GM06990 (cell line): ENCODE measurements around the gene SSR4.

Experiments used
- DNase-seq: peaks from one replicate; pipeline ENCODE4 v3.0.0-alpha.2; 2011; ENCODE audit not compliant: insufficient read length; ENCODE audit errors: extremely low read depth
- H3K27me3 ChIP-seq: replicated peaks from 2 replicates; pipeline ENCODE4 v1.6.0; 2011; ENCODE audit warnings: low read length; ENCODE audit not compliant: control insufficient read depth, insufficient read depth
- H3K36me3 ChIP-seq: 2 replicates; pipeline ENCODE4 v1.5.1; 2011; ENCODE audit warnings: low read length; ENCODE audit not compliant: control insufficient read depth, insufficient read depth
- H3K4me3 ChIP-seq: replicated peaks from 2 replicates; pipeline ENCODE4 v1.5.1; 2011; ENCODE audit warnings: low read depth, mild to moderate bottlenecking, control low read depth, low read length
- CTCF ChIP-seq: IDR thresholded peaks from 2 replicates; pipeline ENCODE4 v1.5.1; 2011; ENCODE audit warnings: low read length, control low read depth, mild to moderate bottlenecking, inconsistent platforms; ENCODE audit not compliant: insufficient read depth, poor library complexity, severe bottlenecking

The SSR4 gene

DNA sequence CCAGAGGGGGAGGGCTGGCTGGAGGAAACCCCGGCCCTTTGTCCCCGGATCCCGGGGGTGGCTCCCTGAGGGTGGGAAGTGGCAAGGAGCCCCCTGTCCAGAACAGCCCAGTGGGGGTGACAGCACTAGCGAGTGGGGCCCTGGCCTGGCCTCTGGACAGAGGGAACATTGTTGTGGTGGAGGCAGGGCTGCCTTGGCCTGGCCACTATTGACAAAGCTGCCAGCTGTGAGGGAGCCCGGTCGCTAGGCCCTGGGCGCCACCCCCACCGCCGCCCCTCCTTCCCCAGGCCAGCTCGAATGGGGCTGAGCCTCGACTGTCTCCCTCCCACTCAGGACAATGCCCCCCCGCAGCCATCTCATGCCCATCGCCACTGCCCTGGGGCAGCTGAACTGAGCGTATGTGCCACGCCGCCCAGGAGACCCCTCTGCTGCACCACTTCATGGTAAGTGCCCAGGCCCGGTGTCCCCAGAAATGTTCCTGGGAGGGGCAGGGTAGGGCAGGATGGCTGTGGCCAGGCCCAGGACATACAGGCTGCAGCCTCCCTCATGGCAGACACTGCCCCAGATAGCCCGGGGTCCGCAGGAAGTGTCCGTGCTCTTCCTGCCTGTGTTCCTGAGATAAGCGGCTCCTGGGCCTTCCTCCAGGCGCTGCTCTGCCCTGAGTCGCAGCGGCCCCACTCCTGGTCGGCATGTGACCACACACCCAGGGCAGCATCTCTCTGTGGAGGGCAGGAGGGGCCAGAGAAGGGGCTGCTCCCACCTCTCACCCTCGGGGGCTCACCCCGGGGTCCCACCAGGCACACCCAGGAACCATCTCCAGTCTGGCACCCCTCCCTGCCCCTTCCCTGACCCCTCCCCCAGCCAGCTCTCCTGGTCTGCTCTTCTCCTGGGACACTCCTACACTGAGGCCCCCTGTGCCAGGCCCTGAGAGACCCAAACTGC is 29.1 kb upstream of the SSR4 start:
- no peak for TF ChIP-seq CTCF

DNA sequence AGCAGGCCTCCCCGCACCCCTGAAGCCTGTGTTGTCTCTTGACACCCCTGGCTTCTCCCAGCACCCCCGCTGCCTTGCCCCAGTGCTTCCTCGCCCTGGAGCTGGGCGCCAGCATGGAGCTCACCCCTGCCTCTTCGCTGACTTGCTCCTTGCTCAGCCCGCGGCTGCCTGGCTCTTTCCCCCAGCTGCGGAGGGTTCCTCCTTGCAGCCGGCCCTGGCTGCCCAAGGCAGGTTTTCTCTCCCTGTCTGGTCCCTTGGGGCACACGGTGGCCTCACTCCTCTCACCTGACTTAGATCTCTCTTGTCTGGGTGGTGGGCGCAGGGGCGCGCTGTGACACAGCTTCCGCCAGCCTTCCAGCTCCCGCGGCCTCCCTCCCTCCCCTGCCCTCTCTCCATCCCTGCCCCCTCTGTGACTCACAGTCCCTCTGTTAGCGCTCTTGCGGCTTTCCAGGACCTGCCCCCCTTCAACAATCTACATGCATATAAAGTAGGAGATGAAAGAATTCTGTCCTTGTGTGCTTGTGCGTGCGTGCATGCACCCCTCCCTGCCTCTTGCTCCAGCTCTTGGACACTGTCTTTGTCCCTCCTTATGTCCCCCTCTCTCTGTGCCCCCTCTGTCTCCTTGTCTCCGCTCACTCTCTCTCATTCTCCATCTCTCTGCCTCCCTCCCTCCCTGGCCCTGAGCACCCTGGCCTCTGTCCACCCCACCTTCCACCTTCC is 28.2 kb upstream of the SSR4 start:
- TF ChIP-seq CTCF = no peak
- DNase-seq = peak; percentile 13
- H3K36me3 ChIP-seq = no peaks in the 10 kb centered on the region
- no peak overlapping the region for H3K4me3 ChIP-seq
- H3K27me3 ChIP-seq = no peaks in the 10 kb centered on the region

More for the DNA sequence above, 29.1 kb upstream of the SSR4 start:
- Histone ChIP-seq H3K36me3 (no peaks in the 10 kb centered on the region), H3K4me3 (no peak overlapping the region), H3K27me3 (no peaks in the 10 kb centered on the region)
- no peak for DNase-seq

DNA sequence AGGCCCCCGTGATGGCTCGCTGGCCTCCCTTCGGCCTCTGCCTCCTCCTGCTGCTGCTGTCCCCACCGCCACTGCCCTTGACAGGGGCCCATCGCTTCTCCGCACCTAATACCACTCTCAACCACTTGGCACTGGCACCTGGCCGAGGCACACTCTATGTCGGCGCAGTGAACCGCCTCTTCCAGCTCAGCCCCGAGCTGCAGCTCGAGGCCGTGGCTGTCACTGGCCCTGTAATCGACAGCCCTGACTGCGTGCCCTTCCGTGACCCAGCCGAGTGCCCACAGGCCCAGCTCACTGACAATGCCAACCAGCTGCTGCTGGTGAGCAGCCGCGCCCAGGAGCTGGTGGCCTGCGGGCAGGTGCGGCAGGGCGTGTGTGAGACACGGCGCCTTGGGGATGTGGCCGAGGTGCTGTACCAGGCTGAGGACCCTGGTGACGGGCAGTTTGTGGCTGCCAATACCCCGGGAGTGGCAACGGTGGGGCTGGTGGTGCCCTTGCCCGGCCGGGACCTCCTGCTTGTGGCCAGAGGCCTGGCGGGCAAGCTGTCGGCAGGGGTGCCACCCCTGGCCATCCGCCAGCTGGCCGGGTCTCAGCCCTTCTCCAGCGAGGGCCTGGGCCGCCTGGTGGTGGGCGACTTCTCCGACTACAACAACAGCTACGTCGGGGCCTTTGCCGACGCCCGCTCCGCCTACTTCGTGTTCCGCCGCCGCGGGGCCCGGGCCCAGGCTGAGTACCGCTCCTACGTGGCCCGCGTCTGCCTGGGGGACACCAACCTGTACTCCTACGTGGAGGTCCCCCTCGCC is 27.4 kb upstream of the SSR4 start:
- TF ChIP-seq CTCF = no peak
- no peaks in the 10 kb centered on the region for H3K27me3 ChIP-seq
- peak; percentile 6 for DNase-seq
- H3K4me3 ChIP-seq = no peak overlapping the region
- H3K36me3 ChIP-seq = no peaks in the 10 kb centered on the region

DNA sequence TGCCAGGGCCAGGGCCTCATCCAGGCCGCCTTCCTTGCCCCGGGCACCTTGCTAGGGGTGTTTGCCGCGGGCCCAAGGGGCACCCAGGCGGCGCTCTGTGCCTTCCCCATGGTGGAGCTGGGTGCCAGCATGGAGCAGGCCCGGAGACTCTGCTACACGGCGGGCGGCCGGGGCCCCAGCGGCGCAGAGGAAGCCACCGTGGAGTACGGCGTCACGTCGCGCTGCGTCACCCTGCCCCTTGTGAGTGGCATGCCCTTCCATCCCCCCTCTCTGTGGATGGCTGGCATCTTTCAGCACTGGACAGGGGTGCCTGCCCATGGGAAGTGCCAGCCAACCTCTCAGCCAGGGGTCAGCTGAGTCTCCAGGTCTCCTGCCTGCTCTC is 26.8 kb upstream of the SSR4 start:
- Histone ChIP-seq H3K27me3 (no peaks in the 10 kb centered on the region), H3K4me3 (no peak overlapping the region), H3K36me3 (no peaks in the 10 kb centered on the region)
- no peak for TF ChIP-seq CTCF
- peak; percentile 6 for DNase-seq

GRCh38 chrX:153768311-153769157 is 25.9 kb upstream of the SSR4 start:
- peak; percentile 11 for DNase-seq
- peak; percentile 35 for TF ChIP-seq CTCF
- no peak overlapping the region for H3K4me3 ChIP-seq
- no peaks in the 10 kb centered on the region for H3K36me3 ChIP-seq
- no peaks in the 10 kb centered on the region for H3K27me3 ChIP-seq
